Endothelial cell of umbilical vein (primary cell): ENCODE data around the gene LRRC27. TPM values are rescaled to one million over a fixed set of nuclear protein-coding genes. Genes with fewer than 3 reads are reported as not detected.

ENCODE experiments used
- BruUV-seq: library from RNA; stranded (reverse); fragments of 400-500 nt; replicated peaks from 2 replicates; lab custom pipeline; 2021; lab: Mats Ljungman, UMichigan
- CTCF ChIA-PET: fragments of 300-600, 350-600 bp; sonication (Branson Sonifier 250); formaldehyde crosslinking; loops from one replicate; lab custom pipeline; 2021; ENCODE audit warnings: antibody characterized with exemption, inconsistent platforms; lab: Charles Lee
- POLR2A ChIA-PET: fragments of 300-600, 350-600 bp; sonication (Branson Sonifier 250); formaldehyde crosslinking; loops from one replicate; lab custom pipeline; 2021; ENCODE audit warnings: antibody characterized with exemption, inconsistent platforms; lab: Charles Lee
- DNase-seq: peaks from one replicate; pipeline ENCODE4 v3.0.0-alpha.2; 2011; ENCODE audit warnings: low read depth, low spot score
- FAIRE-seq: peaks from 2 replicates; lab custom pipeline; 2011; peaks lifted over from hg19 to GRCh38; lab: Jason Lieb, UNC
- H2AFZ ChIP-seq: 2 replicates; pipeline ENCODE4 v1.6.0; 2012; ENCODE audit warnings: low read depth, low read length, control low read depth, inconsistent platforms
- H3K27ac ChIP-seq: 2 replicates; pipeline ENCODE4 v1.5.1; 2011; ENCODE audit warnings: low read depth, mild to moderate bottlenecking, control low read depth, low read length, moderate library complexity; ENCODE audit not compliant: insufficient read depth
- H3K27me3 ChIP-seq, 2 experiments: 2 replicates each; pipeline versions ENCODE4 v1.6.0 to v1.6.1; 2011; ENCODE audit warnings: low read length in 2 of 2, mixed read lengths in 1 of 2; ENCODE audit not compliant: control insufficient read depth in 2 of 2, insufficient read depth in 2 of 2
- H3K36me3 ChIP-seq, 2 experiments: 2 replicates in 1 of 2; 3 replicates in 1 of 2; pipeline ENCODE4 v1.5.1; 2011; ENCODE audit warnings: low read length in 2 of 2, mild to moderate bottlenecking in 1 of 2, moderate library complexity in 1 of 2; ENCODE audit not compliant: control insufficient read depth in 2 of 2, insufficient read depth in 2 of 2; ENCODE audit errors: extremely low read depth in 1 of 2
- H3K4me1 ChIP-seq: 3 replicates; pipeline ENCODE4 v1.5.1; 2011; ENCODE audit warnings: mild to moderate bottlenecking, low read length; ENCODE audit not compliant: control insufficient read depth, insufficient read depth; ENCODE audit errors: extremely low read depth
- H3K4me2 ChIP-seq: 2 replicates; pipeline ENCODE4 v1.6.1; 2011; ENCODE audit warnings: low read length, control low read depth, mixed read lengths; ENCODE audit not compliant: insufficient read depth
- H3K4me3 ChIP-seq, 3 experiments: fragments of 200-600 bp in 1 of 3; sonication (generic), shearing (Covaris generic) in 1 of 3; replicated peaks in 1 of 3; 2 replicates each; pipeline ENCODE4 v1.5.1; 2011 to 2016; ENCODE audit warnings: control low read depth in 3 of 3, low read length in 3 of 3, mild to moderate bottlenecking in 2 of 3, inconsistent platforms in 1 of 3, low read depth in 1 of 3, moderate library complexity in 1 of 3; ENCODE audit not compliant: insufficient read depth in 1 of 3
- H3K79me2 ChIP-seq: 2 replicates; pipeline ENCODE4 v1.6.0; 2012; ENCODE audit warnings: low read length, inconsistent platforms; ENCODE audit not compliant: control insufficient read depth, insufficient read depth
- H3K9ac ChIP-seq: replicated peaks from 2 replicates; pipeline ENCODE3; 2011; ENCODE audit warnings: low read length, control low read depth; ENCODE audit not compliant: insufficient read depth; ENCODE audit errors: extremely low read depth
- H3K9me1 ChIP-seq: replicated peaks from 3 replicates; pipeline ENCODE4 v1.6.0; 2011; ENCODE audit warnings: mild to moderate bottlenecking, low read length; ENCODE audit not compliant: control insufficient read depth, insufficient read depth; ENCODE audit errors: extremely low read depth
- H3K9me3 ChIP-seq: replicated peaks from 2 replicates; pipeline ENCODE4 v1.5.1; 2012; ENCODE audit warnings: low read length, inconsistent platforms; ENCODE audit not compliant: control insufficient read depth, insufficient read depth
- H4K20me1 ChIP-seq: replicated peaks from 2 replicates; pipeline ENCODE3; 2011; ENCODE audit warnings: mild to moderate bottlenecking, low read length; ENCODE audit not compliant: control insufficient read depth, insufficient read depth; ENCODE audit errors: extremely low read depth
- EZH2 ChIP-seq: IDR thresholded peaks from 2 replicates; pipeline ENCODE4 v1.6.1; 2012; ENCODE audit warnings: borderline replicate concordance, low read depth, mild to moderate bottlenecking, moderate library complexity, low read length, inconsistent platforms; ENCODE audit not compliant: severe bottlenecking
- FOS ChIP-seq: IDR thresholded peaks from 2 replicates; pipeline ENCODE4 v1.6.1; 2011; ENCODE audit warnings: mild to moderate bottlenecking, low read length, moderate library complexity, borderline replicate concordance; ENCODE audit not compliant: insufficient read depth
- GATA2 ChIP-seq: IDR thresholded peaks from 2 replicates; pipeline ENCODE4 v1.7.0; 2011; ENCODE audit warnings: low read depth, mild to moderate bottlenecking, moderate library complexity, mixed read lengths, low read length; ENCODE audit not compliant: insufficient read length, insufficient read depth
- JUN ChIP-seq: IDR thresholded peaks from 2 replicates; pipeline ENCODE4 v1.6.1; 2011; ENCODE audit warnings: borderline replicate concordance, low read depth; ENCODE audit not compliant: insufficient read length, insufficient read depth
- MYC ChIP-seq: IDR thresholded peaks from one replicate; pipeline ENCODE4 v1.6.1; 2011; ENCODE audit warnings: mild to moderate bottlenecking, low read depth, low read length
- POLR2A ChIP-seq: IDR thresholded peaks from 2 replicates; pipeline ENCODE4 v1.6.1; 2012; ENCODE audit warnings: low read depth, mild to moderate bottlenecking, control low read depth, low read length
- POLR2AphosphoS5 ChIP-seq: IDR thresholded peaks from 2 replicates; pipeline ENCODE4 v1.6.1; 2012; ENCODE audit warnings: low read depth, mild to moderate bottlenecking, control low read depth, low read length, moderate library complexity; ENCODE audit not compliant: insufficient read depth
- dilution Hi-C: fragments of 300-500 bp; cut with MboI; formaldehyde crosslinking; loops from one replicate; pipeline ENCODE4 v1.15.0; 2019; ENCODE audit warnings: low sequenced_read_pairs; ENCODE audit not compliant: extremely low pct_ligation_motif_present
- intact Hi-C: fragments of 100-400 bp; cut with micrococcal nuclease; formaldehyde crosslinking; loops from one replicate; pipeline ENCODE4 v1.10.0; 2022
- polyA plus RNA-seq, 4 experiments: library from polyadenylated mRNA; depleted of rRNA in 3 of 4; stranded (reverse) in 3 of 4; unstranded in 1 of 4; fragments of >200 nt; gene quantifications; 2 replicates each; pipeline versions ENCODE4 v1.2.1 to v1.2.3, GENCODE V29; 2011 to 2012; ENCODE audit warnings: missing spikeins in 1 of 4
- total RNA-seq: library from RNA; stranded (reverse); gene quantifications from 2 replicates; pipeline ENCODE4 v1.2.3, GENCODE V29; 2021
- TF ChIP-seq, protein P1 (sequence below): IDR thresholded peaks from 2 replicates; pipeline ENCODE4 v1.6.1; 2011; ENCODE audit not compliant: insufficient read depth, insufficient read length
- TF ChIP-seq, protein P2 (sequence below), 2 donors: IDR thresholded peaks; 1 replicate in 1 of 2; 2 replicates in 1 of 2; pipeline ENCODE4 v1.5.1; 2011; ENCODE audit warnings: low read length in 2 of 2, mild to moderate bottlenecking in 2 of 2, moderate library complexity in 2 of 2, control low read depth in 1 of 2, inconsistent platforms in 1 of 2, low read depth in 1 of 2; ENCODE audit not compliant: insufficient read depth in 1 of 2; ENCODE audit errors: extremely low read depth in 1 of 2

The LRRC27 gene
- total and polyA plus RNA-seq, 2 donors (not counting 3 experiments of a cell fraction or from before 2014, with no cell fraction given): 8.3 to 13.6 TPM

DNA sequence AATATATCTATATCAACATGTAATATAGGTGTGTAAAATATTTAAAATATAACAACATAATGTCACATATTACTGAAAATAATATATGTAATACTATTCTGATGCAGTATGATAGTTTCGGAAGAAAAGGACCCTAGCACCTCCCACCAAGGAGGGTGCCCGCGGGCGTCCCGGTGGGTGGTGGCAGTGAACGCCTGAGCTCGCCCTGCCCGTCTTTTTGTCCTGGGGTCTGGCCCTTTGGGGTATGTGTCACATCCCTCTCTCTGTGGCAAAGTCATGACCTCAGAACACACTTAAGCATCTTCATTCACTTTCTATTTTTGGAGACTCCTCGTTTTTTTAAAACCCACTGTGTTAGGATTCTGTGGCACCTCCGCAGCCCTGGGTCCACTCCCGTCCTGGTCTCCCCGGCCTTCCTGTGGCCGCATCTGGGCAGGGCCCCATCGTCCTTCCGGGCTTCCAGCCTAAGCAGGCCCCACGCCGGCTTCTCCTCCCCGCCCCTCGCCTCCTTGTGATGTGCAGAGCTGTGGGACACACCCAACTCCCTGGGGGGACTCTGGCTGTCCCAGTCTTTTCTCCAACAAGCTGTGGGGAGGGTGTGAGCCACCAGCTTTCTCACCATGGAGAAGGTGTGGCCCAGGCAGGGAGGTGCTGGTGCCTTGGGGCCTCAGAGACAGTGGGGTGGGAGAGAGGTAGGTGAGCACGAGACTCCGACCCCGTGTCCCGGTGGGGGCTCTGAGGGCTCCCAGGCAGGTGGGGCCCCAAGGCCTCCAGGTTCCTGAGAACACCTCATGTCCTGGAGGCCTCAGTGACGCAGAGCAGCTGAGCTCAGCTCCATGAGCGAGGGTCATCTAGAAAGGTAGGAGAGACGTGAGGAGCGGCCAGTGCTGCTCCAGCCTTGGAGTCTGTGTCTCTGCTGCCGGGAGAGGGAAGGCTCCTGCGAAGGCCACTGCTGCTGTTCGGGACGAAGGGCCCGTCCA lies 81.5 kb downstream of the LRRC27 start:
- ChIA-PET CTCF (no interaction called here), POLR2A (no interaction called here)
- Histone ChIP-seq H3K4me3 (no peak overlapping the region), H3K9ac (no peak overlapping the region), H3K36me3 (no peaks in the 10 kb centered on the region), H3K9me1 (no peaks in the 10 kb centered on the region), H4K20me1 (no peaks in the 10 kb centered on the region), H3K79me2 (peaks cover 2% of the 10 kb centered on the region), H3K9me3 (no peaks in the 10 kb centered on the region), H3K4me2 (no peak overlapping the region), H3K4me1 (peaks cover 20% of the 10 kb centered on the region), H3K27me3 (no peaks in the 10 kb centered on the region), H3K27ac (no peak overlapping the region), H2AFZ (no peak overlapping the region)
- BruUV-seq: no TSS peak
- FAIRE-seq (no peak), DNase-seq (no peak)
- dilution Hi-C loops: no loop called here
- TF ChIP-seq, protein P1, sequence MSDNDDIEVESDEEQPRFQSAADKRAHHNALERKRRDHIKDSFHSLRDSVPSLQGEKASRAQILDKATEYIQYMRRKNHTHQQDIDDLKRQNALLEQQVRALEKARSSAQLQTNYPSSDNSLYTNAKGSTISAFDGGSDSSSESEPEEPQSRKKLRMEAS: no peak
- TF ChIP-seq JUN (no peak), POLR2A (no peak), EZH2 (no peak), POLR2AphosphoS5 (no peak), FOS (no peak), GATA2 (no peak), MYC (no peak)
- TF ChIP-seq, protein P2, sequence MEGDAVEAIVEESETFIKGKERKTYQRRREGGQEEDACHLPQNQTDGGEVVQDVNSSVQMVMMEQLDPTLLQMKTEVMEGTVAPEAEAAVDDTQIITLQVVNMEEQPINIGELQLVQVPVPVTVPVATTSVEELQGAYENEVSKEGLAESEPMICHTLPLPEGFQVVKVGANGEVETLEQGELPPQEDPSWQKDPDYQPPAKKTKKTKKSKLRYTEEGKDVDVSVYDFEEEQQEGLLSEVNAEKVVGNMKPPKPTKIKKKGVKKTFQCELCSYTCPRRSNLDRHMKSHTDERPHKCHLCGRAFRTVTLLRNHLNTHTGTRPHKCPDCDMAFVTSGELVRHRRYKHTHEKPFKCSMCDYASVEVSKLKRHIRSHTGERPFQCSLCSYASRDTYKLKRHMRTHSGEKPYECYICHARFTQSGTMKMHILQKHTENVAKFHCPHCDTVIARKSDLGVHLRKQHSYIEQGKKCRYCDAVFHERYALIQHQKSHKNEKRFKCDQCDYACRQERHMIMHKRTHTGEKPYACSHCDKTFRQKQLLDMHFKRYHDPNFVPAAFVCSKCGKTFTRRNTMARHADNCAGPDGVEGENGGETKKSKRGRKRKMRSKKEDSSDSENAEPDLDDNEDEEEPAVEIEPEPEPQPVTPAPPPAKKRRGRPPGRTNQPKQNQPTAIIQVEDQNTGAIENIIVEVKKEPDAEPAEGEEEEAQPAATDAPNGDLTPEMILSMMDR (IDR thresholded peaks at IDR 0.05; ENCODE audit: extremely low read depth in 1 of 2, insufficient read depth in 1 of 2, low read depth in 1 of 2, low read length in 2 of 2): no peak
- intact Hi-C loops: no loop called here
